Raji (cell line): ENCODE data around the gene CRYGB.
"Not testable (repeated sequence)": the region's sequence is repeated elsewhere in the genome, so short reads cannot be mapped to it uniquely, and the experiment has no call there.

Experiments
- POLR2A ChIP-seq: IDR thresholded peaks from 2 replicates; pipeline ENCODE4 v1.6.1; 2011; ENCODE audit warnings: low read depth, low read length, control low read depth; ENCODE audit not compliant: insufficient read depth

Gene CRYGB

GRCh38 chr2:208134928-208135586, 10.9 kb downstream of the CRYGB start:
- no peak for TF ChIP-seq POLR2A

- no peak for TF ChIP-seq POLR2A
These were observed 15.2 kb downstream of the CRYGB start for GRCh38 chr2:208130712-208131110.

GRCh38 chr2:208129744-208130711, 15.9 kb downstream of the CRYGB start, which contains the start of gene CRYGC:
TSS of gene CRYGC (minus strand) at chr2:208129828. CDS start at chr2:208129792, 36 bp downstream.
- no peak for TF ChIP-seq POLR2A

GRCh38 chr2:208128136-208128535, 17.8 kb downstream of the CRYGB start:
- no peak for TF ChIP-seq POLR2A

- TF ChIP-seq POLR2A, result no peak
These were observed 18.9 kb downstream of the CRYGB start for GRCh38 chr2:208127090-208127489.

- TF ChIP-seq POLR2A, result no peak
These were observed 20.7 kb downstream of the CRYGB start for GRCh38 chr2:208125251-208125650.

GRCh38 chr2:208124013-208124715, 21.8 kb downstream of the CRYGB start, which contains the start of gene CRYGD:
TSS of gene CRYGD (minus strand) at chr2:208124524. CDS start at chr2:208124473, 51 bp downstream.
- not testable (repeated sequence) for TF ChIP-seq POLR2A

- TF ChIP-seq POLR2A, result no peak
These were observed 23.7 kb downstream of the CRYGB start for GRCh38 chr2:208122248-208122647.

- no peak for TF ChIP-seq POLR2A
These were observed 27.0 kb downstream of the CRYGB start for GRCh38 chr2:208118918-208119317.

GRCh38 chr2:208112969-208113368, 33.0 kb downstream of the CRYGB start:
- TF ChIP-seq POLR2A, result no peak

- no peak for TF ChIP-seq POLR2A
These were observed 42.3 kb downstream of the CRYGB start for GRCh38 chr2:208103616-208104015.

GRCh38 chr2:208101716-208102631, 44.0 kb downstream of the CRYGB start:
- TF ChIP-seq POLR2A, result no peak

- TF ChIP-seq POLR2A, result no peak
These were observed 46.1 kb downstream of the CRYGB start for GRCh38 chr2:208099682-208100470.
